HEK293T (cell line): ENCODE measurements around the gene GKN2.

ENCODE experiments used
- HDGF ChIP-seq: fragments of 450-650 bp; IDR thresholded peaks from 2 replicates; pipeline ENCODE4 v1.6.1; 2017; ENCODE audit warnings: antibody characterized with exemption, borderline replicate concordance
- SP1 ChIP-seq: fragments of 450-650 bp; IDR thresholded peaks from 2 replicates; pipeline ENCODE4 v1.6.1; 2017
- SUZ12 ChIP-seq: fragments of 450-650 bp; IDR thresholded peaks from 2 replicates; pipeline ENCODE4 v1.6.1; 2016; ENCODE audit warnings: mild to moderate bottlenecking
- TARDBP ChIP-seq: fragments of 450-650 bp; IDR thresholded peaks from 2 replicates; pipeline ENCODE4 v1.6.1; 2016

- no peak for TF ChIP-seq SP1
- TF ChIP-seq SUZ12 = no peak
- TF ChIP-seq HDGF = no peak
- no peak for TF ChIP-seq TARDBP
These were observed 794 bp downstream of the GKN2 start for GRCh38 chr2:68951899-68952298.
